NCI-H187 treated with DMSO at 0.1 percent for 48 hours (cell line): ENCODE measurements around the gene CNNM3.
"Not testable (repeated sequence)": the region's sequence is repeated elsewhere in the genome, so short reads cannot be mapped to it uniquely, and the experiment has no call there.

Experiments used
- DNase-seq: peaks from one replicate; lab custom pipeline; 2025; lab: John Stamatoyannopoulos, UW

Gene CNNM3

GRCh38 chr2:96799623-96799935, 16.5 kb upstream of the CNNM3 start:
- DNase-seq = no peak

GRCh38 chr2:96800061-96801004, 15.7 kb upstream of the CNNM3 start:
- no peak for DNase-seq

- DNase-seq = no peak
Observed at GRCh38 chr2:96801005-96801785, 14.9 kb upstream of the CNNM3 start.

GRCh38 chr2:96801786-96802595, 14.1 kb upstream of the CNNM3 start:
- no peak for DNase-seq

GRCh38 chr2:96802721-96803120, 13.3 kb upstream of the CNNM3 start:
- no peak for DNase-seq

- no peak for DNase-seq
Observed at GRCh38 chr2:96804986-96805385, 11.1 kb upstream of the CNNM3 start.

- DNase-seq = not testable (repeated sequence)
Observed at GRCh38 chr2:96805946-96806345, 10.1 kb upstream of the CNNM3 start.

- no peak for DNase-seq
Observed at GRCh38 chr2:96806468-96807126, 9.5 kb upstream of the CNNM3 start.

GRCh38 chr2:96807127-96807471, 9.0 kb upstream of the CNNM3 start:
- no peak for DNase-seq

- no peak for DNase-seq
Observed at GRCh38 chr2:96808176-96808837, 7.8 kb upstream of the CNNM3 start.

- no peak for DNase-seq
Observed at GRCh38 chr2:96809216-96809882, 6.7 kb upstream of the CNNM3 start.

GRCh38 chr2:96809951-96810782, 5.9 kb upstream of the CNNM3 start:
- no peak for DNase-seq

- DNase-seq = no peak
Observed at GRCh38 chr2:96810783-96811192, 5.3 kb upstream of the CNNM3 start.

- DNase-seq = no peak
Observed at GRCh38 chr2:96811917-96812316, 4.2 kb upstream of the CNNM3 start.

GRCh38 chr2:96813656-96814055, 2.4 kb upstream of the CNNM3 start:
- DNase-seq = no peak

GRCh38 chr2:96815326-96816126, 542 bp upstream of the CNNM3 start:
- no peak for DNase-seq

- no peak for DNase-seq
Observed at GRCh38 chr2:96816836-96817702, 1.0 kb downstream of the CNNM3 start.

GRCh38 chr2:96817882-96818281, 1.8 kb downstream of the CNNM3 start:
- DNase-seq = no peak
